Measurements from ENCODE around the gene LENG1.
"Not testable (repeated sequence)": the region's sequence is repeated elsewhere in the genome, so short reads cannot be mapped to it uniquely, and the experiment has no call there.

The LENG1 gene

DNA sequence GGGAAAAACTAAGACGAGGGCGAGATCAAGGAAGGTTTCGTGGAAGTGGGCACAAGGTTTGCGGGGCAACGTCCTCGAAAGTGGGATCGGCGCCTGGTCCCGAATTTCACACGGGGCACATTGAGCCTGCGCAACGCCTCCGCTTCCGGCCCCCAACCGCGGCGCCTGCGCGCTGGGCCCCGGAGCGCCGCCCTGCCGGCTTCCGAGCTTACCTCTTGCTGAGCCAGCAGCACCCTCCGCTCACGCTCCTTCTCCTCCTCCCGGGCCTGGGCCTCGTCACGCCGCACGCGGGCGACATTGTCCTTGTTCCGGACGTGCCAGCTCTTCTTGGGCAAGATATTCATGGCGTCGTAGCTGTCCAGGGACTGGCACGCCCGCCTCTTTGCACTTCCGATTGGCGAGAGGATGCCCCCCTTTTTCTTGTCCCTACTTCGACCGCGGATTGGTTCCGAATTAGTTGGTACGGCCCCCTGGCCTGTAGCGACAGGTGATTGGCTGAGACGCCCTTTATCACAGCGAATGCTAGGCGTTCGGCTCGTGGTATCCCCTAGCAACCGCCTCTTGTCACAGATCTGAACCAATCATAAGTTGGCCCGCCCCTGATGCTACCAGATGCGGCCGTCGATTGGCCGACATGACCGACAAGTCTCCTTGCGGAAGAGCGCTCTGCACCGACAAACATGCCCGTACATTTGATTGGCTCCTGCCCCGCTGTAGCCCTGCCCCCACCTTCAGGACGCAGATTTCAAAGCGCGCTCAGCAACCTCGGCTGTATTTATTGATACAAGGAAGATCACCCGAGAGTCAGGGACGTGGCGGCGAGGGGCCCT is at the start of gene LENG1:
Gene LENG1 (minus strand): TSS at position 370 of the 830 bp plus-strand sequence. CDS start 26 bp downstream, at position 344.
- DNase-seq = peak; percentile 88 to 100 (median 98)

DNA sequence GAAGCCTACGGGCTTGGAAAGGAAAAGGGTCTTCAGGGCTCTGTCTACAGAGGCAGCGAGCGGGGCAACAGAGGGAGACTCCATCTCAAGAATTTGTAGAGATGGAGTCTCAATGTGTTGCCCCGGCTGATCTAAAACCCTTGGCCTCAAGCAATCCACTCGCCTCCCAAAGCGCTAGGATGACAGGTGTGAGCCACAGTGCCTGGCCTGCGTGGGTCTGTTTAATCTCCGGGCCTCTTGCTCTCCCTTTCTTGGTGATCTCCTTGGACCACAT is 49.2 kb upstream of the LENG1 start:
- no peak for DNase-seq

DNA sequence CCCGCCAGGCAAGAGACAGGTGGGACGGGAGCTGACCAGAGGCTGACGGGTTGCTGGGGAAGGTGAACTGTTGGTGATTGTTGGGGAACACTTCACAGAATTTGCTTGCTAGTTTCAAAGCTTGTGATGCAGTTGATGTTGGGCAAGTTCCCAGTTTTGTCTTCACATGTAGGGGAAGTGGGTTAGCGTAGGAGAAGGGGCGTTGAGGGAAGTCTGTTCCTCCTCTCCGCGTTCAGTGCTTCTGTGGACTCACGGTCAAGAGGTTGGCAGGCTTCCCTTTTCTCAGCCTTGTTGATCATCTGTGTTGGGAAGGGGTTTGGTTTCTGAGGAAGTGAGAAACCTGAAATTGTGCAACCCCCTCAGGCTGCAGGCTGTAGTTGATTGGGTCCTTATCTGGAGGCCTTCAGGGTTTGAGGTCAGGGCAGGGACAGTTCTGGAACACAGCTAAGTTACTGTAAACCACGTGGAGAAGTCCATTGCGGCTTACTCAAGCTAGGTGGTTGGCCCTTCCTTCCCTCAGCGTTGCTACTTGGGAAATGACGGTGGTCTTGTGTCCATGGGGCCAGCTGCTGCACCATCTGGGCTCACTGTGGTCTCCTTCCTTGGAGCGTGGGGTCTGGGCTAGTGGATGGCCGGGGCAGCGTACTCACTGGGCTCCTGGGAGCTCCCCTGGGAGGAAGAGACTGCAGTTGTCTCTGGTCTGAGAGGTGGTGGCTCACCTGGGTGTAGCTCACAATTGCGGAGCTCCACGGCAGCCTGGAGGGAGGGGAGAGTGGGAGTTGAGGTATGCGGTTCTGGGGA is 48.7 kb upstream of the LENG1 start:
- peak in 11 of 14 donors; percentile 14 to 78 (median 54) for DNase-seq

DNA sequence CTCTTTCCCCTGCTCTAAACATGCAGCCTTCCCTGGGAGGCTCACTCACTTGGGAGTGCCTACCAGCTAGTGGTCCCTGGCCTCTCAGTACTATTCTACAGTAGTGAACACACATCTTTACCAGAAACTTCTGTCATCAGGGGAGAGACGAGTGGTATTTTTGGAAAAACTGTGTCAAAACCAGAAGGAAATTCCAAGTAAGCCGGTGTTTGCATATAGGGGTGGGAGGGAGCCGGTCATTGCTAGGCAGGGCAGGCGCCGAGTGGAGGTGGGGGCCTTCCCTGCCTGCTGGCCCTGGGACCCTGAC is 48.1 kb upstream of the LENG1 start:
- no peak for DNase-seq

DNA sequence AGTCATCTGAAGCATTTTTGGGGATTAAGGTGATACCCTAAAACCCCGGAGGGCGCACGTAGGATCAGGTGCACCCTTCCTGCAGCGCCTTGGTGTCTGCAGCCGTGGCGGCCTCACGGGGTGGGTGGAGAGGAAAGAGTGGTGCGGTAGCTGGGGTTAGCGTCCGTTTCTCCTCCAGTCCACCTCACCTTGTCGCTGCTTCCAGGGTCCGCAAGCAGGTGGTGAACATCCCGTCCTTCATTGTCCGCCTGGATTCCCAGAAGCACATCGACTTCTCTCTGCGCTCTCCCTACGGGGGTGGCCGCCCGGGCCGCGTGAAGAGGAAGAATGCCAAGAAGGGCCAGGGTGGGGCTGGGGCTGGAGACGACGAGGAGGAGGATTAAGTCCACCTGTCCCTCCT is 47.7 kb upstream of the LENG1 start:
- DNase-seq = not testable (repeated sequence)

DNA sequence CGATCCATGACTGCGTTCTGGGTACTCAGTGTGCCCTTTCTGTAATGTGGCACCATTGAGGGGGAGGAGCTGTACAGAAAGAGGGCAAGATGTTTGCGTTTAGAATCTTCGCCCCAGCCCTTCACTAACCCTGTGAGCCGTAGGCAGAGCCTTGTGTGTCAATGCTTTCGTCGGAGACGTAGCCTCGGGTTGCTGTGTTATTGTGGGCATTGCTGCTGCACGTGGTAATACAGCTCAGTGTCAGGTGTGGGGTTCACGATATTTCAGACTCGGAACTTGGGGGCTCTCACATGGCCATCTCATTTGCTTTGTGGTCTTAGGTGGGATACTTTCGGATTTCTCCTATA is 47.3 kb upstream of the LENG1 start:
- DNase-seq = no peak

DNA sequence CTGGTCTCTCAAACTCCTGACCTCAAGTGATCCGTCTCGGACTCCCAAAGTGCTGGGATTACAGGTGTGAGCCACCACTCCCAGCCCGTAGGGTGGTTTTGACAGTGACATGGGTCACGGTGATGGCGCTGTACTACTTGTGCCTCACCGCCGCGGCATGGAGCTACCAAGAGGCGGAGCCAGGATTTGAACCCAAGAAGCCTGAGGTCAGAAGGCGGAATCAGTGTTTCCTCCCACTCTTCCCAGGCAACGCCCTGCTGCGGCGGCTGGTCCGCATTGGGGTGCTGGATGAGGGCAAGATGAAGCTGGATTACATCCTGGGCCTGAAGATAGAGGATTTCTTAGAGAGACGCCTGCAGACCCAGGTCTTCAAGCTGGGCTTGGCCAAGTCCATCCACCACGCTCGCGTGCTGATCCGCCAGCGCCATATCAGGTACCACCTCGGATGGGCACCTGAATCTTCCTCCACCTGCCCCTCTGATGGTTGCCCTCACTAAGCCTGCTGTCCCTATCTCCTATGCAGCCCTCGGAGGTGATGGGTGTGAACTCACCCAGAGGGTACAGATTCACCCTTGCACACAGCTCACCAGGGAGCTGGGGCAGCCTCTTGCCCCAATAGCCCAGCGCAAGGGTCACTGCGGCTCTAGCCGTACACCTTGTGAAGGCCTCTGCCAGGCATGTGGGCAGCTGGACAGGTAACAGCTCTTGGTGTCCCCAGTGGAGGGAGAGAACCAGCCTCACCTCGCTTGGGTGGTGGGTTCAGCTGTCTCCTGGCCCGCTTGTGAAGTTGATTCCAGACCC is 46.7 kb upstream of the LENG1 start:
- DNase-seq = no peak

DNA sequence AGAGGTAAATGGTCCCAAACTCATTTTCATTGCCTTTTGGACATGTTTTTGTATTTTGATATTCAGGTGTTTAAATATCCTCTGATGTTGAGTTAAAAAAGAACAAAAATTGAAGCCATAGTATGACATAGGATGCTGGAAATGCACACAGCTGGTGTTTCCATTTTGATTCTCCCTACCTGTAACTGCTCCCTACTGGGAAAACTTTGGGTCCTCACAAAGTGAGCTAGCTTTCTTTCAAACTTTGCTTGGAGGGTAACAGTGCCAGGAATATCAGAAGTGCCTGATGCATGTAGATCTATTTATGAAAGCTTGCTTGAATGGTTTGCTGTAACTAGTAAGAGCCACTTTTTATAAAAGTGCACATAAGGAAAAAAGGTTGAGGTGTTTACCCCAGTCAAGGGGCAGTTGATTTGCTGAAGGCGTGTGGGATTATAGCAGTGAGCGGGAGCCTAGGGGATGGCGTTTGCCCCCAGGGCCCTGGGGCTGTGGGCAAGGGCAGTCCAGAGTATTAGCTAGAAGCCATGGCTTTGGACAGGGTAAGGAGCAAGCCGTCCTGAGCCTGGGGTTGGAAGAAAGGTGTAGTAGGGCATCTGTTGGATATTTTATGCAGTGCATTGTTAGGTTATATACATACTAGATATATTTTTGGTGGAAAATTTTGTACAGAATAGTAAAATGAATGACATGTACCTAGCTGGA is 45.4 kb upstream of the LENG1 start:
- DNase-seq = no peak

DNA sequence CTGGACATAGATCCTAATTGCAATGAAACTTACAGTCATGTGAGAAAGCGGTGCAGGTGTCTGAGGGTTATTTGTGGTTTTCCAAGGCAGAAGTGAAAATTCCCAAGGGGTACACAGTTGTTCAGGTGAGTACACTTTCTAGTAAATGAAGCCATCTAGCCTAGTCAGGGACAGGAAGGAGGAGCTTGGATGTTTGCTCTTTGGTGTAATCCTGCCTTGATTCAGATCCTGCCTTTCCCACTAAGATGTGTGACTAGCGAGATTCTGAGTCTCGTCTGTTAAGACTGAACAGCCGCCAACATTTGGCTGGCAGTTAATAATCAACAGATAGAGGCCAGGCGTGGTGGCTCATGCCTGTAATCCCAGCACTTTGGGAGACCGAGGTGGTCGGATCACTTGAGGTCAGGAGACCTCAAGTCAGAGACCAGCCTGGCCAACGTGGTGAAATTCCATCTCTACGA is 43.7 kb upstream of the LENG1 start:
- no peak for DNase-seq

DNA sequence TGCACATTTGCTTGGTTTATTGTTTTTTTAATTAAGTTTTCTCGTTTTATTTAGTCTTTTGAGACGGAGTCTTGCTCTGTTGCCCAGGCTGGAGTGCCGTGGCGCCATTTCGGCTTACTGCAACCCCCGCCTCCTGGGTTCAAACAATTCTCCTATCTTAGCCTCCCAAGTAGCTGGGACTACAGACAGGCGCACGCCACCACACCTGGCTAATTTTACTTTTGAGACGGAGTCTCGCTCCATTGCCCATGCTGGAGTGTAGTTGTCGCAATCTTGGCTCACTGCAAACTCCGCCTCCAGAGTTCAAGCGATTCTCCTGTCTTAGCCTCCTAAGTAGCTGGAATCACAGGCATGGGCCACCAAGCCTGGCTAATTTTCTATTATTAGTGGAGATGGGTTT is 42.5 kb upstream of the LENG1 start:
- DNase-seq = no peak

DNA sequence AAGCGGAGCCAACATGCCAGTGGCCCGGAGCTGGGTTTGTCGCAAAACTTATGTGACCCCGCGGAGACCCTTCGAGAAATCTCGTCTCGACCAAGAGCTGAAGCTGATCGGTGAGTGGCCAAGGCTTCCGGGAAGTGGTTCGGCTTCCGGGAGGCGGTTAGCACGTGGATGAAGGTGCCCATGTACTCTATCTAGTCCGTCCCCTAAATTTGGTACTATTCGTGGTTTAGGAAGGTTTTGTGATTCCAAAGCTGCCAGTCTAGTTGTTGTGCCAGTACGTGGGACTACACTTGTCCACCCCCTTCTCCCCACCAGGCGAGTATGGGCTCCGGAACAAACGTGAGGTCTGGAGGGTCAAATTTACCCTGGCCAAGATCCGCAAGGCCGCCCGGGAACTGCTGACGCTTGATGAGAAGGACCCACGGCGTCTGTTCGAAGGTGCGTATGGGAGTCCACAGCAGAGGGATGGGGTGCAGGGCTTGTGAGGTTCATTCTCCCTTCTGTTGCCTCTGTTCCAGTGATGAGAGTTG is 41.7 kb upstream of the LENG1 start:
- DNase-seq = no peak

DNA sequence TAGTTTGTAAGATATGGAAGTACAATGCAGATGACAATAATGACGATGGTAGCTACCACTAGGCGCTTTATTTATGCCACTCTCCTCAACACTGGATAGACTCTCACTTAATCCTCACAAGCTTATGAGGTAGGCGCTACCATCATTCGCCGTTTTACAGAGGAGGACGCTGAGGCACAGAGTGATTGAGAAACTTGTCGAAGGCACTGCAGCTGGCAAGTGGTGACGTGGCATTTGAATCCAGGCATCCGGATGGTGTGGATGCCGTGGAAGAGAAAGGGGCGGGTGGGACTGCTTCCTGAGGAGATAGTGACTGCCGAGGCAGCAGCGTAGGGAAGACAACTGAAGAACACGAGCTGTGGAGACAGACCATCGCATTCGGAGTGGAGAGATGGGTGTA is 39.9 kb upstream of the LENG1 start:
- DNase-seq = no peak

DNA sequence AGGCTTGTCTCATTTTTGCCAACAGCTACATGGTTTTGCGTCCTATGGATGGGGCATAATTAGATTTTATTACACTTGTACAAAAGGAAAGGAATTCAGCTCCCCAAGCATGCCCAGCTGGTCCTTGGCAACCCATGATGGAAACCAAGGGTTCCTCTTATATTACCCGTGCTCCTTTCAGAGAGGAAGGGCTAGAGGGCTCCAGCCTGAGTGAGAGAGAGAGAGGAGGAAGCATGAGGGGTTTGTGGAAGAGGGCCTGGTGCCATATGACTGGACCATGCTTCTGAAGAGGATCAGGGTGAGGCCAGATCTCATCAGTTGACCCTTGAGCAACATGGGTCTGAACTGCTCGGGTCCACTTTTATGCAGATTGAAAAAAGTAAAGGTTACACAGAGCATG is 37.6 kb upstream of the LENG1 start:
- no peak for DNase-seq

DNA sequence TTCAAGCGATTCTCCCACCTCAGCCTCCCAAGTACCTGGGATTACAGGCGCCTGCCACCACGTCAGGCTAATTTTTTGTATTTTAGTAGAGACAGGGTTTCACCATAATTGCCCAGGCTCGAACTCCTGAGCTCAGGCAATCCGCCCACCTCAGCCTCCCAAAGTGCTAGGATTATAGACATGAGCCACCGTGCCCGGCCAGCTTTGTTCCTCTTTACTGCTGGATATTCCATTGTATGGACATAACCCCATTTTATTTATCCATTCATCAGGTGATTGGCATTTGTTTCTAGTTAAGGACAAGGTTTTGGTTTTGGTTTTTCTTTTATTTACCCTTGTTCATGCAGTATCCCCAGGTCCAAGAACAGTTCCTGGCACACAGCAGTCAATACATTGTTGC is 37.0 kb upstream of the LENG1 start:
- no peak for DNase-seq

DNA sequence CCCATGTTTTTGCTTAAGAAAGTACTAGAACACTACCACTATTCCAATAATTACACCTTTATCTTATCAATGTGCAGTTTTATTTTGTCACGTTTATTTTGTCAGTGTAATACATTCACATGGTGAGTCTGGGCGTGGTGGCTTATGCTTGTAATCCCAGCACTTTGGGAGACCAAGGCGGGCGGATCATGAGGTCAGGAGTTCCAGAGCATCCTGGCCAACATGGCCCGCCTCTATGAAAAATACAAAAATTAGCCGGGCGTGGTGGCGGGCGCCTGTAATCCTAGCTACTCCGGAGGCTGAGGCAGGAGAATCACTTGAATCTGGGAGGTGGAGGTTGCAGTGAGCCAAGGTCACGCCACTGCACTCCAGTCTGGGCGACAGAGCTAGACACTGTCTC is 34.9 kb upstream of the LENG1 start:
- not testable (repeated sequence) for DNase-seq

DNA sequence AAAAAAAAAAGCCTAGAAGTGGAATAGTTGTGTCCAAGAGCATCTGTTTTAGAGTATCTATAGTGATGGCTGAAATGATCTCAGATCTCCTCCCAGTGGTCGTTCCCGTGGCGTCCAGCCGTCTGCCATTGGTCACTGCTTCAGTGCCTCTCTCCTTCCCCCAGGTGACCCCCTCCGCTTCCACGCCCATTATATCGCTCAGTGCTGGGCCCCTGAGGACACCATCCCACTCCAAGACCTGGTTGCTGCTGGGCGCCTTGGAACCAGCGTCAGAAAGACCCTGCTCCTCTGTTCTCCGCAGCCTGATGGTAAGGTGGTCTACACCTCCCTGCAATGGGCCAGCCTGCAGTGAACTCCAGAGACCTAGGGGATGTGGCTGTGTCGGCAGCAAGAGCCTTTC is 33.5 kb upstream of the LENG1 start:
- DNase-seq = no peak

DNA sequence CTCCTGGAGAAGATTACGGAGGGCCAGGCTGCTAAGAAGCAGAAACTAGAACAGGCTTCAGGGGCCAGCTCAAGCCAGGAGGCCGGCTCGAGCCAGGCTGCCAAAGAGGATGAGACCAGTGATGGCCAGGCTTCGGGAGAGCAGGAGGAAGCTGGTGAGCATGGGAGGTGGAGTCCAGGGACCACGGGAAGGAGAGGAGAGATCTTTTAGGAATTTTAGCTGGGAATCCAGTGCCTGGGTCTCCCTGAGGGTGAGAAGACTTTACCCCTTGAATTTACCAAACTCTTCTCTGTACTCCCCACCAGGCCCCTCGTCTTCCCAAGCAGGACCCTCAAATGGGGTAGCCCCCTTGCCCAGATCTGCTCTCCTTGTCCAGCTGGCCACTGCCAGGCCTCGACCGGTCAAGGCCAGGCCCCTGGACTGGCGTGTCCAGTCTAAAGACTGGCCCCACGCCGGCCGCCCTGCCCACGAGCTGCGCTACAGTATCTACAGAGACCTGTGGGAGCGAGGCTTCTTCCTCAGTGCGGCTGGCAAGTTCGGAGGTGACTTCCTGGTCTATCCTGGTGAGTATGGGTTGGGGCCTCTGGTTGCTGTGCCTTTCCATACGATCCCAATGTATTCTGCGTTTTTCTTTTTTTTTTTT is 32.4 kb upstream of the LENG1 start:
- DNase-seq = no peak

DNA sequence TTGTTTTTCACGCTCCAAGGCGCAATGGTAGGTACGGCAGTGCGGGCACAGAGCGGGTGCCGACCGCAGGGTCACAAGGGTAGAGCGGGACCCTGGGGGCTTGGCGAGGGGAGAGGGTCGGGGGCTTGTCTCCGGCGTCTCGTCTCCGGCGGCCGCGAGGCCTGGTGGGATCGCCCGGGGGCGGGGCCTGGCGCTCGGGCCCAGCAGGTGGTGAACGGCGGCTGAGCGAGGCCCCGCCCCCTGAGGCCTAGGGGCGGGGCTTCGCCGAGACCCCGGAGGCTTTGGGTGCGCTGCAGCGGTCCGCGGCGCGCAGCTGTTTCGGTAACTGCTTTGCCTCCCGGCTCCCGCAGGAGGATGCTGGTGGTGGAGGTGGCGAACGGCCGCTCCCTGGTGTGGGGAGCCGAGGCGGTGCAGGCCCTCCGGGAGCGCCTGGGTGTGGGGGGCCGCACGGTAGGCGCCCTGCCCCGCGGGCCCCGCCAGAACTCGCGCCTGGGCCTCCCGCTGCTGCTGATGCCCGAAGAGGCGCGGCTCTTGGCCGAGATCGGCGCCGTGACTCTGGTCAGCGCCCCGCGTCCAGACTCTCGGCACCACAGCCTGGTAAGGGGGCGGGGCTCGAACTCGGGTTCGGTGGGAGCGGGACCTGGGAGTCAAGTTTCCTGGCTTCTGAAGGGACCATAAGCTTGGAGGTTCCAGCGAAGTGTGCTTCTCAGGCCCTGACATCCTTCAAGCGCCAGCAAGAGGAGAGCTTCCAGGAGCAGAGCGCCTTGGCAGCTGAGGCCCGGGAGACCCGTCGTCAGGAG is 31.7 kb upstream of the LENG1 start, which contains the start of gene TSEN34:
Gene TSEN34 (plus strand): TSS at position 298 of the 800 bp plus-strand sequence. CDS start 57 bp downstream, at position 355.
- peak in 10 of 14 donors; percentile 19 to 97 (median 94) for DNase-seq

DNA sequence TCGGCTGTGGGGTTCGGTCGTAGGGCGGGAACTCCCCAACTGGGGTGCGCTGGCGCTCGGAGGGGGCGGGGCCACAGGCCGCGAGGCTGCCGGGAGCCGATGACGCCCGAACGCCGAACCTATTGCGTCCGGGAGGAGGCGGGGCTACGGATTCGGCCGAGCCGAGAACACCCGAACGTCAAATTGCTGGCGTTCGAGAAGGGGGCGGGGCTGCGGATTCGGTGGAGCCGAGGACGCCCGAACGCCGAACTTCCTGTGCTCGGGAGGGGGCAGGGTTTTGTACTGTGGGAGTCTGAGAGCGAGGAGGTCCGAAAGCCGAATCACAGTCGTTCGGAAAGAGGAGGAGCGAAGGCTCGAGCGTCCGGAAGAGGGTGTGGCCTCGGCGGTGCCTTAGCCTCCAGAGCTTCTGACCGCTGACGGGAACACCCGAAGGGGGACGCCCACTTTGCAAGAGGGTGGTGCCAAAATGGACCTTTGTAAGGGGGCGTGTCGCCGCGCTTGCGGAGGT is 31.0 kb upstream of the LENG1 start:
- peak; percentile 97 to 100 (median 99) for DNase-seq

DNA sequence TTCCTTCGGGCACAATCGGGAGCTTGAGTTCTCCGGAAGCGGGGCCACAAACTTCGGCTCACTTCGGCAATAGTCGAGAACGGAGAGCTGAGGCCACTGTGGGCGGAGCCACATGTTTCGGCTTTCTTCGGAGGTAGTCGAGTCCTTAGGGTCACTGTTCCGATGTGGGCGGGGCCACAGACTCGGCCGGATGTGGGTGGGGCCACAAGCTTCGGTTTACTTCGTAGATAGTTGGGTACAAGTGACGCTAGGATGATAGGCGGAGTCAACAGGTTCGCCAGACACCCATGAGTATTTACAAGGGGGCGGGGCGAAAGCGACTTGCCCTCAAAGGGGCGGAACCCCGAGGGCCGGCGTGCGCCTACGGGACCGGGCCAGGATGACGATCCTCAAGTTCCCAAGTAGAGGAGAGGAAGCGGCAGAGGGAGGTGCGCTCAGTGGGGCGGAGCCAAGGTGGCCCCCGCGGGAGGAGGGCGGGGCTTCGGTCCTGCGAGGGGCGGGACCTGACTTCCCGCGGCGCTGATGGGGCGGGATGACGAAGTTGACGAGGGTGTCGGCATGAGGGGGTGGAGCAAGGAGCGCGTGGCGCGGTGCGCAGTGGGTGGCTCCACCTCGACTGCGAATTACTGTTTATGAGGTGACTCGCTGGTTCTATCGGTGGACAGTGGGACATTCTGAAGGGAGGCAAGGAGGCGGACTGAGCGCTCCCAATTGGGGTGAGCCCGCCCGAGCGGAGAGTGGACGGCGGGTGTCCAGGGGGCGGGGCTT is 30.4 kb upstream of the LENG1 start:
- peak; percentile 99 to 100 (median 100) for DNase-seq

All from C1 segment of cervical spinal cord (tissue), 14 donors.